Measurements from ENCODE around the gene LHFPL2. TPM values are rescaled to one million over a fixed set of nuclear protein-coding genes. Genes with fewer than 3 reads are reported as not detected.

LHFPL2 gene
- total RNA-seq, 1 experiment from 2014 or later, result 17.9 TPM

GRCh38 chr5:78546276-78546996, 102.1 kb downstream of the LHFPL2 start (continued):
- no peak for TF ChIP-seq MAX (IDR thresholded peaks at IDR 0.05)

- ATAC-seq (no peak), DNase-seq (ENCODE audit: low read depth, low spot score) (no peak)
- intact Hi-C loops (cut with micrococcal nuclease), result no loop called here
- Histone ChIP-seq H3K79me2 (ENCODE audit: insufficient read depth, low read length) (no peaks in the 10 kb centered on the region), H2AFZ (ENCODE audit: low read depth, low read length, poor library complexity, severe bottlenecking) (no peak overlapping the region), H3K4me1 (ENCODE audit: control insufficient read depth in 1 of 2, insufficient read depth in 2 of 2, low read length in 2 of 2) (peaks cover 0 to 8% of the 10 kb centered on the region in 2 experiments; a peak in 1 of 4 replicates), H3K27ac (ENCODE audit: low read depth, low read length) (no peak overlapping the region), H3K27me3 (ENCODE audit: insufficient read depth, low read length) (no peaks in the 10 kb centered on the region), H3K9me3 (ENCODE audit: control insufficient read depth in 1 of 2, insufficient read depth in 1 of 2, low read depth in 1 of 2, low read length in 2 of 2) (no peaks in the 10 kb centered on the region), H3K36me3 (ENCODE audit: control insufficient read depth in 1 of 2, insufficient read depth in 2 of 2, low read length in 2 of 2) (no peaks in the 10 kb centered on the region), H3K4me3 (replicated peaks in 1 of 2; ENCODE audit: low read depth in 1 of 2, low read length in 2 of 2) (no peak overlapping the region), H4K20me1 (ENCODE audit: insufficient read depth) (no peaks in the 10 kb centered on the region; the same call in 1 of the 2 replicates), H3K4me2 (ENCODE audit: low read length) (no peak overlapping the region), H3K9me2 (ENCODE audit: insufficient read depth) (no peaks in the 10 kb centered on the region), H3K9ac (ENCODE audit: low read length) (no peak overlapping the region)
- TF ChIP-seq SP1 (IDR thresholded peaks at IDR 0.05; ENCODE audit: low read depth), result no peak
- ChIA-PET RAD21 (ENCODE audit: low non-redundant PET in 1 of 2, low total read pairs in 2 of 2, uncharacterized antibody in 2 of 2, unreplicated experiment in 2 of 2) (no interaction called here), POLR2A (no interaction called here), CTCF (no interaction called here)
- no TSS peak for BruUV-seq (replicated peaks)
Measured at GRCh38 chr5:78545406-78545805, 103.2 kb downstream of the LHFPL2 start.

- POLR2A ChIA-PET, result no interaction called here
- RAD21 ChIA-PET (ENCODE audit: low non-redundant PET in 1 of 2, low total read pairs in 2 of 2, uncharacterized antibody in 2 of 2, unreplicated experiment in 2 of 2), result no interaction called here
- intact Hi-C loops (cut with micrococcal nuclease), result no loop called here
- H3K27ac ChIP-seq (ENCODE audit: low read depth, low read length), result no peak overlapping the region
- no peaks in the 10 kb centered on the region for H3K9me2 ChIP-seq (ENCODE audit: insufficient read depth)
- ATAC-seq (no peak), DNase-seq (ENCODE audit: low read depth, low spot score) (no peak)
- TF ChIP-seq CTCF (IDR thresholded peaks at IDR 0.05 in 2 of 3, conservative IDR thresholded peaks at IDR 0.05 in 1 of 3; ENCODE audit: borderline replicate concordance in 1 of 3, insufficient read depth in 1 of 3, low read depth in 2 of 3, low read length in 2 of 3) (no peak), SIN3A (IDR thresholded peaks at IDR 0.05; ENCODE audit: low read depth) (no peak), REST (IDR thresholded peaks at IDR 0.05; ENCODE audit: low read depth) (no peak), EGR1 (IDR thresholded peaks at IDR 0.05; ENCODE audit: low read depth) (no peak), SRF (IDR thresholded peaks at IDR 0.05; ENCODE audit: low read depth) (no peak), JUND (IDR thresholded peaks at IDR 0.05) (no peak)
- no peak overlapping the region for H3K4me2 ChIP-seq (ENCODE audit: low read length)
- no peaks in the 10 kb centered on the region for H3K9me3 ChIP-seq (ENCODE audit: control insufficient read depth in 1 of 2, insufficient read depth in 1 of 2, low read depth in 1 of 2, low read length in 2 of 2)
- H3K36me3 ChIP-seq (ENCODE audit: control insufficient read depth in 1 of 2, insufficient read depth in 2 of 2, low read length in 2 of 2), result no peaks in the 10 kb centered on the region
- no peak overlapping the region for H3K9ac ChIP-seq (ENCODE audit: low read length)
- H3K4me3 ChIP-seq (replicated peaks in 1 of 2; ENCODE audit: low read depth in 1 of 2, low read length in 2 of 2), result no peak overlapping the region
- peaks cover 0 to 8% of the 10 kb centered on the region in 2 experiments; a peak in 1 of 4 replicates for H3K4me1 ChIP-seq (ENCODE audit: control insufficient read depth in 1 of 2, insufficient read depth in 2 of 2, low read length in 2 of 2)
- no peaks in the 10 kb centered on the region for H3K79me2 ChIP-seq (ENCODE audit: insufficient read depth, low read length)
- no peaks in the 10 kb centered on the region for H3K27me3 ChIP-seq (ENCODE audit: insufficient read depth, low read length)
- no TSS peak for BruUV-seq (replicated peaks)
- H4K20me1 ChIP-seq (ENCODE audit: insufficient read depth), result no peaks in the 10 kb centered on the region; the same call in 1 of the 2 replicates
- CTCF ChIA-PET, result no interaction called here
- no peak overlapping the region for H2AFZ ChIP-seq (ENCODE audit: low read depth, low read length, poor library complexity, severe bottlenecking)
Measured at GRCh38 chr5:78544561-78545201, 103.9 kb downstream of the LHFPL2 start.
